GM19099 (cell line): ENCODE data around the gene INAVA.

Source experiments
- POLR2A ChIP-seq: IDR thresholded peaks from 3 replicates; pipeline ENCODE4 v1.6.1; 2011; ENCODE audit warnings: low read depth; ENCODE audit not compliant: insufficient read length; ENCODE audit errors: extremely low read depth

The INAVA gene

DNA sequence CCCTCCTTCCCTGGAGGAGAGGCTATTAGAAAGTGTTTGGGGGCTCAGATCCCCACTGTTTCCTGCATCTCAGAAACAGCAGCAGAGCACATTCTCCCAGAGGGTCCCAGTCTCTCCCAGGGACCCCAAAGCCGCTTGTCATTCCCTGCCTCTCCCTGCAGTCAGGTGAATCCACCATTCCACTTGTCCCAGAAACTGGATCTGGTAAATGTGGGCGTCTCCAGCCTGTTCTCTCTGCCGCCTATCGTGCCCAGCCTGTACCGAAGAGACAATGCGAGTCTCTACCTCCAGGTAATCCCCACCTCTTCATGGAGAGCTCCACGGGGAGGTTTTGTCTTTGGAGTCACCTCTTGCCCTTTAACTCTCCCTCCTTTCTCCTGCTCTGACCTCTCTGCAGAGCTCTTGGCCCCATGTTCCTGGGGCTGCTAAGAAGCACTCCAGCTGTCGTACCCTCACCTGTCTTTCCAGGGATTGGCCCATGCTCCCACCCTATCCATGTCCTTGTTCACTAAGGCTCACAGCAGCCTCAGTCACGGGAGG lies 26.9 kb downstream of the INAVA start:
- TF ChIP-seq POLR2A, result no peak

GRCh38 chr1:200922406-200922805 lies 27.7 kb downstream of the INAVA start:
- TF ChIP-seq POLR2A, result no peak

- no peak for TF ChIP-seq POLR2A
These were observed 28.9 kb downstream of the INAVA start for GRCh38 chr1:200923601-200924000.

GRCh38 chr1:200925831-200926230 lies 31.1 kb downstream of the INAVA start:
- TF ChIP-seq POLR2A, result no peak

DNA sequence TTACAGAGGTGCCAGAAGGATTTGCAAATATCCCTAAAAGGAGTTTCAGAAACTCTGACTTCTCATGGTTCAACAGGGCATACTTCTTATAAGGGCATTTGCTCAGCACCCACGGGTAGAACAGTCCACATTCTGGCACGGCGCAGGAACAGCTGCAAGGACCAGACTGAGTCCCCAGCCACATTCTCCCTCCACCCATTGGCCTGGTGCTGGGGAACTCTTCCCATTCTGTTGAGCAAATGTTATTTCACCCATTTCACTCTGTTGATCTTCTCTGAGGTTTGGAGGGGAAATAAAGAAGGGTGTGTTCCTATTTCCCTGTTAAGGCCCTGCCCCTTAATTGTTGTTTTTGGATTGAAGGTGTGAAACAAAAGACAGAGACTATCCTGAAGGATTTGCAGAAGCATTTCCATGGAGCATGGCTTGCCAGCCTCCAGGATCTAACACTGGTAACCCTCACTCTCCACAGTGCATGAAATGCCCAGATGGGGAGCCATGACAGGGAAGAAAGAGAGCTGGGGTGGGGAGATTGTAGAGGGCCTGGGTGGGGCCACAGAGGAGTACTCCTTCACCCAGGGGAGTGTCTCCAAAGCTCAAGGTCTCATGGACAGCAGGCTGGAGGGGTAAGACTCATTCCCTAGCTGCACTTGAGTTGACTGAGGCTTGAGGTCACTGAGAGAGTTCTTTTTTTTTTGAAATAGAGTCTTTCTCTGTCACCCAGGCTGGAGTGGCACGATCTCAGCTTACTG lies 35.0 kb downstream of the INAVA start:
- TF ChIP-seq POLR2A, result no peak

GRCh38 chr1:200931776-200932175 lies 37.1 kb downstream of the INAVA start:
- TF ChIP-seq POLR2A, result no peak

DNA sequence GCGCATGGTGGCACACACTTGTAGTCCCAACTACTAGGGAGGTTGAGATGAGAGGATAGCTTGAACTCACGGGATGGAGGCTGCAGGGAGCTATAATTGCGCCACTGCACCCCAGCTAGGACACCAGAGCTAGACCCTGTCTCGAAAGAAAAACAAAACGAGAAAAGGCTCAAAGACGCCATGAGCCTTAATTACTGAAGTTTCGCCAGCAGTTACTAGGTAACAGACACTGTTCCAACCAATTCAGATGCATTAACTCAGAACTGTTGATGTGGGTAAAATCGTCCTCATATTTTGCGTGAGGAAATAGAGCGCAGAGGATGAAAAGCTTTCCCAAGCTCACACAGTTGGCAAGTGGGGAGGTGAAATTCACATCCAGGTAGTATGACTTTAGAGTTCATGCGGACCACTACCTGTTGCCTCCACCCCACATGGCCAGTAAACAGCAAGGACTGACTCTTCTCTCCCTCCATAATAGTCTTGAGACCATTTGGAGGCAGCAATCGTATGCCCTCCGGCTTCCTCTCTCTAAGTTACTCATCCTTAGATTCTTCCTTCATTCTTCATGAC lies 40.1 kb downstream of the INAVA start:
- no peak for TF ChIP-seq POLR2A

GRCh38 chr1:200938955-200939354 lies 44.3 kb downstream of the INAVA start:
- no peak for TF ChIP-seq POLR2A

DNA sequence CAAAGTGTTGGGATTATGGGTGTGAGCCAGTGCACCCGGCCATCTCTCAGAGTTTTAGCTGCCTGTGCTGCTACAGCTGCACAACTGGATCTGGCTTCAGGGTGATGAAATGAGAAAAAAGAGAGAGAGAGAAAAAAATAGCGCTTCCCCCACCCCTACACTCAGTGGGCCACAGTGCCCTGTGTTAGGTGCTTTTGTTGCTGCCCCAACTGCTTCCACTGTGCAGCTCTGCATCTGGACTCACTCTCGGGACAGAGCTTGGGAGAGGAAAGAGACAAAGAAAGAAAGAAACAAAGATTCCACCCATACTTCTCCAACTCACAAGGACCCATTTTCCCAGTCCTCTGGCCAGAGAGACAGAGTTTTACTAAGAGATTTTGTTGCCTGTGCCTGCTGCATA lies 50.4 kb downstream of the INAVA start:
- no peak for TF ChIP-seq POLR2A

GRCh38 chr1:200947059-200947566 lies 52.4 kb downstream of the INAVA start:
- no peak for TF ChIP-seq POLR2A

GRCh38 chr1:200949626-200950025 lies 54.9 kb downstream of the INAVA start:
- no peak for TF ChIP-seq POLR2A

DNA sequence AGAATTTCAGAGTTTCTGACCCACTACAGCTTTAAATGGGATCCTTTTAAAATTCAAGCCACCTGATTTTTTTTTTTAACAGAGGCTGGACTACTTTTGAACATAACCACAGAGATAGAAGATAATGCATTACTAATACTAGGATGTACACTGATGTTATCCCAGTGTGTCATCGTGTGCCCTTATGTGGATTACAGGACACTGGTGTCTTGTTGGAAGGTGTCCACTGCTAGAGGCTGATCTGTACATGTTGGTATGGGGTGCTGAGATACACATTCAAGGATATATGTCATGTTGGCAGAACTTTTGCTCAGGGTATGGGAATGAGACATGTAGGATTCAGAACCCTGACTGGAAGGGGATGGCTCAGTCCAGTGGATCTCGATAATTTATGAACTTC lies 56.3 kb downstream of the INAVA start:
- TF ChIP-seq POLR2A, result no peak

DNA sequence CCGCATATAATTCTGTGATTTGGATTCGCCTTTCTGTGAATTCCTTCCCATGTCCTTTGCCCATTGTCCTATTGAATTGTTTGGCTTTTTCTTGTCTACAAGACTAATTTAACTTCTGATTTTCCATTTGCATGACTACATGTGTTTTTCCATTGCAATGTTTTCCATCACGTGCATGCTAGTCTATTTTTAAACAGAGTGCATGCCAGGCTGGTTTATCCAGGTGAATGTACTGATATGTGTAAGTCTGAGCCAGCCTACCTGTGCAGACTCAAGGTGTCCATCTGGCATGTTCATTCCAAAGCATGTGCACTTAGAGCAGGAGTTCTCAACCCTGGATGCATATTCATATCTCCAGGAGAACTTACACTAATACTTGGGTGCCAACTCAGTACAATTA lies 59.7 kb downstream of the INAVA start:
- TF ChIP-seq POLR2A, result no peak

DNA sequence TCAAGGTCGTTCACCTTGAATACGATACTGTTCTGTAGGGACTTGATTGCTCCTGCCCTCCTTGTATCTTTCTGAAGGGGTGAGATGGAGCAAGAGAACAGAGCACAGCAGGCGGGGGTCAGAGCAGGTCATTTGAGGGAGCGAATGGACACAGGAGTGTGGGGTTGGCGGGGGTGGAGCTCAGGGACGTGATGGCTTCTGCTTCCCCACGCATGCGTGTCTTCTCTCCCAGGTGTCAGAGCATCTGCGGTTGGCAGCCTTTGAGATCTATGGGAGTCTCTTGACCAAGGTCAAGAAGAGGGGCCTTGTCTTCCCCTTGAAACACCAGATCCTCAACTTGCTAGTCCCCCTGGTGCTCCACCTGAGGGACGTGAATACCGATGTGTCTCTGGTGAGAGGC lies 63.9 kb downstream of the INAVA start:
- no peak for TF ChIP-seq POLR2A

DNA sequence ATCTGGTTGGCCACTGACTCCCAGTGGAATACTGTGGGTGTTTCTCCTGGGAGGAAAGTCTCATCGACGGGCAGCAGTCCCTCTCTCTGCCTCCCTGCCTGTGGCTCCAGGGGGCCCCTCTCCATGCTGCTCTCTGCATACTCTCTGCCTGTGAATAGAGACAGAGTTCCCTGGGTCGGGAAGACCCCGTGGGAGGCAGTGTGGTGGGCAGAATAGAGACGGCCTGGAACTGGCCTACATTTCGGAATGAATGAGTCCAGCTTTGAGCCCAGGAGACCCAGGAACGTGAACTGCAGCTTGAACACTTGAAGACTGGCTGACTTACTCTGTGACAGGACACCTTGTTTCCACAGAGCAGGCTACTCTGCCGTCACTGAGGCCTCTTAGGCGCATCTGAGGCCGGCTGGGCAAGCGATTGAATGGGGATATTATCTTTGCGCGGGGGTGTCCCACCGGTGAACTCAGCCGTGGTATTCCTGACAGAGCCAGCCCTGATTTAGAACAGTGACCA lies 64.8 kb downstream of the INAVA start:
- no peak for TF ChIP-seq POLR2A

DNA sequence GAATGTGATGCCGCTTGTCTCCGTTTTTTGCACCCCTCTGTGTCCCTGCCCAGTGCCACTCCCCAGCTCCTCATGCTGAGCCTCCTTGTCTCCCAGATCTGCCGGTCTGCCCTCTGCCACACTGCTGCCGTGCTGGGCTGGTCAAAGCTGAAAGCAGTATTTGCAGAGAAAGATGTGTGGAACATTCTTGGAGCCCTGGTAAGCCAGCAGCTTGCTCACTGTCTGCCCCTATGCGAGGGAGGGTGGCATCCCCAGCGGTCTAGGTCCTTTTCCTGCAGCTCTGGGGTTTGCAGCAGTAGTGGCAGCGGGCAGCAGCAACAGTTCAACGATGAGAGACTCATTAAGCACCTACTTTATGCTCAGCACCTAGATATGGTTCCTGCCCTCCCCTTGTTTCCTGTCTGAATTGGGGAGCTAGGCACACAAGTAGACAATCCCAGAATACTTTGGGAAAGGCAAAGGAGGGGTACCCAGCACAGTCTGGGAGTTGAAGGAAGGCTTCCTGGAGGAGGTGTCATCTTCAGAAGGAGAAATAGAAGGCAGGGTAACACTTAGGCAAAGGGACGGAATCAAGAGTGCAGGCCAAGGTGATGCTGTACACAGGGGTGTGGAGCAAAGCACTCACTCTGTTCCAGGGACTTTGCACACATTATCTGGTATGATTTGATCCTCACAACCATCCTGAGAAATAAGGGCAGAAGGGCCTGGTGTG lies 65.7 kb downstream of the INAVA start:
- TF ChIP-seq POLR2A, result no peak

DNA sequence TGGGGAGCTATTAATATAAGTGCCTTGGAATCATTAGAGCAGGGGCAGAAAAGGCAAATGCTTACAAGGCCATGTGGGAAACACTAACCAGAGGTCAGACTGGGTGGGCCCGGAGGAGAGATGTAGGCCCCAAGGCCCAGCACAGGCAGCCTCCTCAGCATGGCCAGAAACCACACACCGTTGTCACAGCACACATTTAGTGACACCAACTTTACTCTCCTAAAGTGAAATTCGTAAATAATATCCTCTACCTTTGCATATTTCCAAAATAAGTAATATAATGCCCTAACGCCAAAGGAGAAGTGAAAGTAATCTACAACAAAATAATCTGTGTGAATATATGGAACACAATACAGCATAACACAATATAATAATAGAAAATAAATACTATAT lies 66.2 kb downstream of the INAVA start:
- TF ChIP-seq POLR2A, result no peak
